ENCODE measurements around the gene STK39. TPM values are rescaled to one million over a fixed set of nuclear protein-coding genes. Genes with fewer than 3 reads are reported as not detected.
A peak's percentile ranks its signal among the peaks of the same experiment; 100 is the strongest.

Gene STK39
- total and polyA plus RNA-seq, 2 experiments from 2014 or later = 3.2 to 14.6 TPM

- H3K36me3 ChIP-seq (ENCODE audit: low read depth) = no peaks in the 10 kb centered on the region
- H3K9ac ChIP-seq = no peak overlapping the region
- H3K4me3 ChIP-seq = no peak overlapping the region
- peaks cover 9% of the 10 kb centered on the region for H3K4me1 ChIP-seq (ENCODE audit: insufficient read depth)
- no peaks in the 10 kb centered on the region for H3K9me2 ChIP-seq (ENCODE audit: insufficient read depth)
- TF ChIP-seq EZH2 (IDR thresholded peaks at IDR 0.05; ENCODE audit: insufficient read depth, poor library complexity, severe bottlenecking) = no peak
- no peak for TF ChIP-seq EZH2phosphoT487 (IDR thresholded peaks at IDR 0.05; ENCODE audit: insufficient read depth, low read depth)
- WGBS, 2 experiments (ENCODE audit: low coverage in 1 of 2, low lambda C conversion rate in 2 of 2, missing lambda C conversion rate in 2 of 2) = 27 to 36% methylated on average over 2 of the region's 2 CpGs
- no peaks in the 10 kb centered on the region for H3K79me2 ChIP-seq (ENCODE audit: insufficient read depth)
- DNase-seq = peak; percentile 29
- H3F3A ChIP-seq (ENCODE audit: insufficient read depth) = no peaks in the 10 kb centered on the region
- no peak overlapping the region for H3K4me2 ChIP-seq (ENCODE audit: unreplicated experiment)
- no peak overlapping the region for H3K27ac ChIP-seq
- H4K20me1 ChIP-seq (ENCODE audit: insufficient read depth) = 0 out of 2 replicates have a peak, but pooled peaks cover 3% of the 10 kb centered on the region
- no peaks in the 10 kb centered on the region for H3K9me3 ChIP-seq (ENCODE audit: low read depth)
- in situ Hi-C loops (cut with MboI) = no loop called here
- no peaks in the 10 kb centered on the region for H3K27me3 ChIP-seq (replicated peaks; ENCODE audit: insufficient read depth)
- no peak overlapping the region for H2AFZ ChIP-seq
Observed at GRCh38 chr2:168157926-168158325, 89.5 kb downstream of the STK39 start.

GRCh38 chr2:168157070-168157469, 90.3 kb downstream of the STK39 start:
- no peaks in the 10 kb centered on the region for H3F3A ChIP-seq (ENCODE audit: insufficient read depth)
- H3K9me3 ChIP-seq (ENCODE audit: low read depth) = no peaks in the 10 kb centered on the region
- no peaks in the 10 kb centered on the region for H3K27me3 ChIP-seq (replicated peaks; ENCODE audit: insufficient read depth)
- H2AFZ ChIP-seq = no peak overlapping the region
- no peak overlapping the region for H3K4me3 ChIP-seq
- H3K79me2 ChIP-seq (ENCODE audit: insufficient read depth) = no peaks in the 10 kb centered on the region
- TF ChIP-seq EZH2 (IDR thresholded peaks at IDR 0.05; ENCODE audit: insufficient read depth, poor library complexity, severe bottlenecking) (no peak), EZH2phosphoT487 (IDR thresholded peaks at IDR 0.05; ENCODE audit: insufficient read depth, low read depth) (no peak)
- no peak overlapping the region for H3K27ac ChIP-seq
- in situ Hi-C loops (cut with MboI) = no loop called here
- DNase-seq = no peak
- 0 out of 2 replicates have a peak, but pooled peaks cover 3% of the 10 kb centered on the region for H4K20me1 ChIP-seq (ENCODE audit: insufficient read depth)
- H3K4me2 ChIP-seq (ENCODE audit: unreplicated experiment) = peak overlapping the region; percentile 32
- 97 to 98% methylated on average over 3 of the region's 3 CpGs for WGBS, 2 experiments (ENCODE audit: low coverage in 1 of 2, low lambda C conversion rate in 2 of 2, missing lambda C conversion rate in 2 of 2)
- H3K9ac ChIP-seq = no peak overlapping the region
- H3K4me1 ChIP-seq (ENCODE audit: insufficient read depth) = peaks cover 9% of the 10 kb centered on the region
- no peaks in the 10 kb centered on the region for H3K36me3 ChIP-seq (ENCODE audit: low read depth)
- H3K9me2 ChIP-seq (ENCODE audit: insufficient read depth) = no peaks in the 10 kb centered on the region

- Histone ChIP-seq H3K27me3 (replicated peaks; ENCODE audit: insufficient read depth) (no peaks in the 10 kb centered on the region), H3K4me1 (ENCODE audit: insufficient read depth) (peaks cover 9% of the 10 kb centered on the region), H4K20me1 (ENCODE audit: insufficient read depth) (0 out of 2 replicates have a peak, but pooled peaks cover 3% of the 10 kb centered on the region), H3K4me2 (ENCODE audit: unreplicated experiment) (peak overlapping the region; percentile 32), H3K9ac (no peak overlapping the region), H3K79me2 (ENCODE audit: insufficient read depth) (no peaks in the 10 kb centered on the region), H3K27ac (no peak overlapping the region), H3K9me3 (ENCODE audit: low read depth) (no peaks in the 10 kb centered on the region), H3K4me3 (no peak overlapping the region), H2AFZ (no peak overlapping the region), H3F3A (ENCODE audit: insufficient read depth) (no peaks in the 10 kb centered on the region), H3K36me3 (ENCODE audit: low read depth) (no peaks in the 10 kb centered on the region), H3K9me2 (ENCODE audit: insufficient read depth) (no peaks in the 10 kb centered on the region)
- no peak for TF ChIP-seq EZH2phosphoT487 (IDR thresholded peaks at IDR 0.05; ENCODE audit: insufficient read depth, low read depth)
- peak; percentile 87 for DNase-seq
- in situ Hi-C loops (cut with MboI) = no loop called here
- WGBS, 2 experiments (ENCODE audit: low coverage in 1 of 2, low lambda C conversion rate in 2 of 2, missing lambda C conversion rate in 2 of 2) = 18 to 34% methylated on average over 5 of the region's 5 CpGs
Observed at GRCh38 chr2:168156661-168157060, 90.7 kb downstream of the STK39 start.

- in situ Hi-C loops (cut with MboI) = no loop called here
- Histone ChIP-seq H3K4me1 (ENCODE audit: insufficient read depth) (peaks cover 9% of the 10 kb centered on the region), H3K27ac (no peak overlapping the region), H3K36me3 (ENCODE audit: low read depth) (no peaks in the 10 kb centered on the region), H3K27me3 (replicated peaks; ENCODE audit: insufficient read depth) (no peaks in the 10 kb centered on the region), H3K9me3 (ENCODE audit: low read depth) (no peaks in the 10 kb centered on the region), H3F3A (ENCODE audit: insufficient read depth) (no peaks in the 10 kb centered on the region), H2AFZ (no peak overlapping the region), H3K9ac (no peak overlapping the region), H3K4me2 (ENCODE audit: unreplicated experiment) (no peak overlapping the region), H3K79me2 (ENCODE audit: insufficient read depth) (no peaks in the 10 kb centered on the region), H3K9me2 (ENCODE audit: insufficient read depth) (no peaks in the 10 kb centered on the region), H3K4me3 (no peak overlapping the region), H4K20me1 (ENCODE audit: insufficient read depth) (0 out of 2 replicates have a peak, but pooled peaks cover 3% of the 10 kb centered on the region)
- DNase-seq = no peak
- 100% methylated on average over 2 of the region's 2 CpGs for WGBS, 2 experiments (ENCODE audit: low coverage in 1 of 2, low lambda C conversion rate in 2 of 2, missing lambda C conversion rate in 2 of 2)
- no peak for TF ChIP-seq EZH2 (IDR thresholded peaks at IDR 0.05; ENCODE audit: insufficient read depth, poor library complexity, severe bottlenecking)
- TF ChIP-seq EZH2phosphoT487 (IDR thresholded peaks at IDR 0.05; ENCODE audit: insufficient read depth, low read depth) = no peak
Observed at GRCh38 chr2:168155680-168156079, 91.7 kb downstream of the STK39 start.

GRCh38 chr2:168155046-168155445, 92.3 kb downstream of the STK39 start:
- Histone ChIP-seq H3K4me1 (ENCODE audit: insufficient read depth) (peaks cover 9% of the 10 kb centered on the region), H3K27me3 (replicated peaks; ENCODE audit: insufficient read depth) (no peaks in the 10 kb centered on the region), H3K27ac (no peak overlapping the region), H4K20me1 (ENCODE audit: insufficient read depth) (0 out of 2 replicates have a peak, but pooled peaks cover 3% of the 10 kb centered on the region), H3K9me3 (ENCODE audit: low read depth) (no peaks in the 10 kb centered on the region), H3K79me2 (ENCODE audit: insufficient read depth) (no peaks in the 10 kb centered on the region), H3K4me3 (no peak overlapping the region), H3K4me2 (ENCODE audit: unreplicated experiment) (no peak overlapping the region), H3K36me3 (ENCODE audit: low read depth) (no peaks in the 10 kb centered on the region), H2AFZ (no peak overlapping the region), H3K9me2 (ENCODE audit: insufficient read depth) (no peaks in the 10 kb centered on the region), H3F3A (ENCODE audit: insufficient read depth) (no peaks in the 10 kb centered on the region), H3K9ac (no peak overlapping the region)
- whole genome bisulfite sequencing, 2 experiments (ENCODE audit: low coverage in 1 of 2, low lambda C conversion rate in 2 of 2, missing lambda C conversion rate in 2 of 2) = 57 to 66% methylated on average over 3 of the region's 3 CpGs
- TF ChIP-seq EZH2 (IDR thresholded peaks at IDR 0.05; ENCODE audit: insufficient read depth, poor library complexity, severe bottlenecking) (no peak), EZH2phosphoT487 (IDR thresholded peaks at IDR 0.05; ENCODE audit: insufficient read depth, low read depth) (no peak)
- no peak for DNase-seq
- in situ Hi-C loops (cut with MboI) = no loop called here

Data from GM23248 (cell line).